Measurements from ENCODE around the gene XPNPEP2. TPM values are rescaled to one million over a fixed set of nuclear protein-coding genes. Genes with fewer than 3 reads are reported as not detected.

Gene XPNPEP2
- total and polyA plus RNA-seq, 9 of the 15 experiments (the other 6 are each of a cell fraction or from before 2014, with no cell fraction given), result 0.03 to 0.19 (median 0.09) TPM; not detected in 5

GRCh38 chrX:129772796-129773431 lies 34.1 kb downstream of the XPNPEP2 start:
- Histone ChIP-seq H3K9me1 (ENCODE audit: control insufficient read depth, insufficient read depth, low read length) (no peaks in the 10 kb centered on the region), H4K20me1 (replicated peaks; ENCODE audit: control insufficient read depth, insufficient read depth, low read length) (no peaks in the 10 kb centered on the region), H3K4me1 (replicated peaks in 1 of 2; ENCODE audit: control insufficient read depth in 2 of 2, insufficient read depth in 2 of 2, low read length in 2 of 2) (peaks cover 0 to 6% of the 10 kb centered on the region in 2 experiments; a peak in 2 of 5 replicates), H2AFZ (ENCODE audit: low read depth, low read length) (peak overlapping the region; percentile 82), H3K9ac (ENCODE audit: insufficient read depth in 1 of 2, low read depth in 2 of 2, low read length in 2 of 2) (no peak overlapping the region), H3K27me3 (ENCODE audit: control insufficient read depth in 2 of 2, insufficient read depth in 2 of 2, low read length in 2 of 2) (no peaks in the 10 kb centered on the region), H3K79me2 (ENCODE audit: control insufficient read depth, insufficient read depth, low read length) (no peaks in the 10 kb centered on the region), H3K27ac (ENCODE audit: extremely low read depth, low read depth, low read length) (no peak overlapping the region), H3K36me3 (ENCODE audit: control insufficient read depth, insufficient read depth, low read length) (no peaks in the 10 kb centered on the region), H3K4me3 (no peak overlapping the region), H3K4me2 (ENCODE audit: insufficient read depth, low read length) (no peak overlapping the region), H3K9me3 (replicated peaks; ENCODE audit: control insufficient read depth, insufficient read depth, low read depth, low read length) (no peaks in the 10 kb centered on the region)
- no TSS peak for BruUV-seq (replicated peaks)
- FAIRE-seq (no peak), ATAC-seq (peak; percentile 65; the same call in 2 of the 3 replicates), DNase-seq (ENCODE audit: extremely low read depth in 1 of 4, low spot score in 3 of 4) (no peak)
- 0 out of 6 replicates have a peak, but pooled peaks of 1 of the 3 experiments have one; percentile 12 for TF ChIP-seq ZBTB11 (CRISPR knock-in tag; IDR thresholded peaks at IDR 0.05)
- TF ChIP-seq, protein P1, sequence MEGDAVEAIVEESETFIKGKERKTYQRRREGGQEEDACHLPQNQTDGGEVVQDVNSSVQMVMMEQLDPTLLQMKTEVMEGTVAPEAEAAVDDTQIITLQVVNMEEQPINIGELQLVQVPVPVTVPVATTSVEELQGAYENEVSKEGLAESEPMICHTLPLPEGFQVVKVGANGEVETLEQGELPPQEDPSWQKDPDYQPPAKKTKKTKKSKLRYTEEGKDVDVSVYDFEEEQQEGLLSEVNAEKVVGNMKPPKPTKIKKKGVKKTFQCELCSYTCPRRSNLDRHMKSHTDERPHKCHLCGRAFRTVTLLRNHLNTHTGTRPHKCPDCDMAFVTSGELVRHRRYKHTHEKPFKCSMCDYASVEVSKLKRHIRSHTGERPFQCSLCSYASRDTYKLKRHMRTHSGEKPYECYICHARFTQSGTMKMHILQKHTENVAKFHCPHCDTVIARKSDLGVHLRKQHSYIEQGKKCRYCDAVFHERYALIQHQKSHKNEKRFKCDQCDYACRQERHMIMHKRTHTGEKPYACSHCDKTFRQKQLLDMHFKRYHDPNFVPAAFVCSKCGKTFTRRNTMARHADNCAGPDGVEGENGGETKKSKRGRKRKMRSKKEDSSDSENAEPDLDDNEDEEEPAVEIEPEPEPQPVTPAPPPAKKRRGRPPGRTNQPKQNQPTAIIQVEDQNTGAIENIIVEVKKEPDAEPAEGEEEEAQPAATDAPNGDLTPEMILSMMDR (IDR thresholded peaks at IDR 0.05 in 2 of 3, conservative IDR thresholded peaks at IDR 0.05 in 1 of 3; ENCODE audit: insufficient read depth in 2 of 3, low read depth in 1 of 3, low read length in 3 of 3), result peak in 1 of 3 experiments; percentile 13; a peak in 2 of 6 replicates
- TF ChIP-seq RAD21 (CRISPR knock-in tag; conservative IDR thresholded peaks at IDR 0.05 in 1 of 2, IDR thresholded peaks at IDR 0.05 in 1 of 2), result 0 out of 4 replicates have a peak, but pooled peaks of 1 of the 2 experiments have one; percentile 11
- no peak for TF ChIP-seq ARID3B (CRISPR knock-in tag; IDR thresholded peaks at IDR 0.05; ENCODE audit: borderline replicate concordance)
- TF ChIP-seq SPI1 (IDR thresholded peaks at IDR 0.05; ENCODE audit: borderline replicate concordance, low read depth, low read length), result peak; percentile 92
- no peak for TF ChIP-seq GATAD2A (IDR thresholded peaks at IDR 0.05)
- peak; percentile 79 for TF ChIP-seq ZNF263 (CRISPR knock-in tag; IDR thresholded peaks at IDR 0.05; ENCODE audit: borderline replicate concordance)
- intact Hi-C loops (cut with micrococcal nuclease), result no loop called here
- in situ Hi-C loops (cut with MboI), result no loop called here
- ChIA-PET POLR2A (interaction anchor here (1.0 kb wide), 1 partner anchor 17 kb away, joined by 3 read pairs; no protein-coding TSS in a partner anchor), CTCF (ENCODE audit: low intra/inter-chr PET ratio) (no interaction called here)
- 39% methylated on average over 12 of the region's 14 CpGs for WGBS (ENCODE audit: insufficient coverage, low coverage, missing lambda C conversion rate)

All from K562 (cell line).